Neural cell (in vitro differentiated cells): Measurements from ENCODE around the gene MZF1.

Source experiments
- CTCF ChIP-seq: fragments of 450-650 bp; IDR thresholded peaks from 2 replicates; pipeline ENCODE4 v1.5.1; 2014; ENCODE audit warnings: antibody characterized with exemption, mild to moderate bottlenecking, moderate library complexity; ENCODE audit not compliant: poor library complexity, severe bottlenecking
- EZH2 ChIP-seq: fragments of 200-600, 300-800 bp; shearing (Covaris generic), sonication (generic); IDR thresholded peaks from 2 replicates; pipeline ENCODE4 v1.6.1; 2014; ENCODE audit warnings: antibody characterized with exemption, low read length, borderline replicate concordance, mild to moderate bottlenecking; ENCODE audit not compliant: insufficient read depth, poor library complexity, severe bottlenecking
- RAD21 ChIP-seq: fragments of 450-650 bp; conservative IDR thresholded peaks from 2 replicates; pipeline ENCODE4 v1.6.1; 2014; ENCODE audit warnings: antibody characterized with exemption, mild to moderate bottlenecking, moderate library complexity
- TAF1 ChIP-seq: IDR thresholded peaks from 2 replicates; pipeline ENCODE4 v1.6.1; 2012; ENCODE audit warnings: low read depth

- TF ChIP-seq RAD21: no peak
- TF ChIP-seq CTCF: peak; percentile 66
- no peak for TF ChIP-seq EZH2
- TF ChIP-seq TAF1: no peak
Measured at GRCh38 chr19:58518256-58519086, 54.7 kb downstream of the MZF1 start.
